Transverse colon (tissue), 4 donors: ENCODE measurements around the gene ARHGEF4.

Experiments
- EP300 ChIP-seq: sonication (generic); formaldehyde crosslinking; IDR thresholded peaks from one replicate; pipeline ENCODE4 v1.6.1; 2017; ENCODE audit warnings: antibody characterized with exemption, low read depth
- POLR2A ChIP-seq: fragments of 450-650 bp; IDR thresholded peaks from one replicate; pipeline ENCODE4 v1.6.1; 2016; ENCODE audit warnings: antibody characterized with exemption, mild to moderate bottlenecking, moderate library complexity
- POLR2AphosphoS5 ChIP-seq, 3 donors: sonication (generic); formaldehyde crosslinking; IDR thresholded peaks; one replicate each; pipeline ENCODE4 v1.6.1; 2016; ENCODE audit warnings: antibody characterized with exemption in 3 of 3
- TF ChIP-seq, protein P1 (sequence below), 5 experiments: fragments of 200-600 bp in 3 of 5; fragments of 450-650 bp in 2 of 5; sonication (generic) in 3 of 5; IDR thresholded peaks; 1 replicate in 2 of 5; 2 replicates in 3 of 5; pipeline ENCODE4 v1.5.1; 2016 to 2017; ENCODE audit warnings: antibody characterized with exemption in 5 of 5, inconsistent platforms in 3 of 5, mild to moderate bottlenecking in 2 of 5, moderate library complexity in 1 of 5

DNA sequence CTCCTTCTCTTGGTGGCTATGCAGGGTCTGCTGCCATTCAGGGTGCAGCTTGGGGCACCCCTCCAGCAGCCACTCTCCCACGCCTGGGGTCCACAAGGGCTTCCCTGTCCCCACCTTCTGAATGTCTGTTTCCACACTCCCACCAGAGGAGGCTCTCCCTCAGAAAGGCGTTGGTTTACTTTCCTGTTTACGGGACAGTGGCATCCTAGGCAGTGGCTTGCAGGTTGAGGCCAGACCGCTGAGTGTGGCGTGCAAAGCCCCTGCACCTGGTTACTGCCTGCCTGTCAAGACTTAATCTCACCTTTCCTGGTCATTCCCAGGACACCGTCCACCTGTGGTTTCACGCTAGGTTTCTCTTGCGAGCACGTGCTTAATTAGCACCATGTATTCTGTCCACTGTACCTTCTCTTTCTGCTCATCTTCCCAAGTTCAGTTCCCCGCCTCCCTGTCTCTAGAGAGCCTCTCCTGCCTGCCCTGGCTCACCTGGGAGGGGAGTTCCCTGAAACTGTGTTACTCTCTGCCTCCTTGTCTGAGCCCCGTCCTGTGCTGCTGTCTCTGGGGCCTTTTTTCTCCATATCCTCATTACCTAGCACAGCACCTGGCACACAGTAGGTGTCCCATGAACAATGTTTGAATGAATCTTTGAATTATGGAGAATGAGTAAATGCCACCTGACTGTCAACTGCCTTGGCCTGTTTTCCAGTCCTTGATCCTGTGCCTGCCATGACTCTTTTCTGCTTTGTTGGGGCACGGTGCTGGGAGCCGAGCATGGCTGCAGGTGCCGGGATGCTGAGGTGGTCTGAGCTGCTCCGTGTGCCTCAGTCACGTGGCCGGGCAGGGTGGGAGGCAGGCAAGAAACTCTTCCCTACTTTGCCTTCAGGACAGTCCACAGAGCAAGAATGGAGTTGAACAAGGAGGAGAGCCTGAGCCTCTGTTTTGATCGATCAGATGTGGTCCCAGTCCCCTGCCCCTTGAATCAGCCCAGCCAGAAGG is 56.4 kb downstream of the ARHGEF4 start:
- TF ChIP-seq POLR2AphosphoS5 (IDR thresholded peaks at IDR 0.05) (no peak), EP300 (no peak), POLR2A (no peak)
- TF ChIP-seq, protein P1, sequence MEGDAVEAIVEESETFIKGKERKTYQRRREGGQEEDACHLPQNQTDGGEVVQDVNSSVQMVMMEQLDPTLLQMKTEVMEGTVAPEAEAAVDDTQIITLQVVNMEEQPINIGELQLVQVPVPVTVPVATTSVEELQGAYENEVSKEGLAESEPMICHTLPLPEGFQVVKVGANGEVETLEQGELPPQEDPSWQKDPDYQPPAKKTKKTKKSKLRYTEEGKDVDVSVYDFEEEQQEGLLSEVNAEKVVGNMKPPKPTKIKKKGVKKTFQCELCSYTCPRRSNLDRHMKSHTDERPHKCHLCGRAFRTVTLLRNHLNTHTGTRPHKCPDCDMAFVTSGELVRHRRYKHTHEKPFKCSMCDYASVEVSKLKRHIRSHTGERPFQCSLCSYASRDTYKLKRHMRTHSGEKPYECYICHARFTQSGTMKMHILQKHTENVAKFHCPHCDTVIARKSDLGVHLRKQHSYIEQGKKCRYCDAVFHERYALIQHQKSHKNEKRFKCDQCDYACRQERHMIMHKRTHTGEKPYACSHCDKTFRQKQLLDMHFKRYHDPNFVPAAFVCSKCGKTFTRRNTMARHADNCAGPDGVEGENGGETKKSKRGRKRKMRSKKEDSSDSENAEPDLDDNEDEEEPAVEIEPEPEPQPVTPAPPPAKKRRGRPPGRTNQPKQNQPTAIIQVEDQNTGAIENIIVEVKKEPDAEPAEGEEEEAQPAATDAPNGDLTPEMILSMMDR (IDR thresholded peaks at IDR 0.05) = no peak
